NCI-H2029 (cell line): ENCODE results near the gene ACAP3.

Experiments used
- DNase-seq: peaks from one replicate; lab custom pipeline; 2025; lab: John Stamatoyannopoulos, UW

ACAP3 gene

DNA sequence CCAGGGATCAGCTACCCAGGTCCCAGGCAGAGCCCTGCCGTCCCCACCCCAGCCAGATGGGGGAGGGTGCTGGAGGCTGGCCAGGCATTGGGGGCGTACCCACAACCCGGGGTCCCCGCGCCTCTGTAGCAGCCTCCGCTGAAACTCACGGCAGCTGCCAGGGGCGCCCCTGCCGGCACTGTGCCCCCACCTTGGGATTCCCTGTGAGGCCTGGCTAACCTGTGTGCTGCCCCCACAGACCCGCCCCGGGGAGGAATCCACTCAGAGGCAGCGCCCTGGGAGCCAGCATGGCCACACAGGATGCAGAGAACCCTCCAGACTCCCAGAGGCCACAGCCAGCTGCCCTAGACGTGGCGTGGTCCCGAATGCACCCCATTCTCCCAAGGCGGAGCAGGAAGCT is 37.7 kb upstream of the ACAP3 start:
- DNase-seq = no peak

DNA sequence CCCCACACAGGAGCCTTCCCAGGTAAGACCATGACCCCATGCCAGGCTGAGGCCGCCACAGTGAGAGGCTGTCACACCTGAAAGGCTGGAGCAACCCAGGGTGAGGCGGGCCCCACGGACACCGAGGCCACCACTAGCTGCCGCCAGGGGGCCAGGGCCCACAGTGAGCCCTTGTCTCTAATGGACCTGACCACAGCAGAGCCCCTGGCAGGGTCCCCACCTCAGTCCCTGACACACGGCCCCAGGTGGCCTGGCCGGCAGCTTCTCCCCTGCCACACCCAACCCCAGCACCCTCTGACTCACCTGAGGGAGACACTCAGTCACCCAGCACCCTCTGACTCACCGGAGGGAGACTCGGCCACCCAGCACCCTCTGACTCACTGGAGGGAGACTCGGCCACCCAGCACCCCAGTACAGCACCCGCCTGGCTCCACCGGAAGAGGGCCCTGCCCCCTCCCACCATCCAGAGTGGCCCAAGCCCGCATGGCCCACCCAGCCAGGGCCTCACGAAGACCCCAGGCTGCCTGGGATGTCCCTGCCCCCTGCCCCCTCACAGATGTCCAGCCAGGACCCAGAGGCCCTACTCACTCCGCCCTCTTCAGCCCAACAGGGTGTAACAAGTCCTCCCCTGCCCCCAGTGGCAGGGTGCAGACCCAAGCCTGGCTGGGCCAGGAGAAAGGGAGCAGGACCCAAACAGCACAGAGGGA is 37.1 kb upstream of the ACAP3 start:
- DNase-seq = no peak

DNA sequence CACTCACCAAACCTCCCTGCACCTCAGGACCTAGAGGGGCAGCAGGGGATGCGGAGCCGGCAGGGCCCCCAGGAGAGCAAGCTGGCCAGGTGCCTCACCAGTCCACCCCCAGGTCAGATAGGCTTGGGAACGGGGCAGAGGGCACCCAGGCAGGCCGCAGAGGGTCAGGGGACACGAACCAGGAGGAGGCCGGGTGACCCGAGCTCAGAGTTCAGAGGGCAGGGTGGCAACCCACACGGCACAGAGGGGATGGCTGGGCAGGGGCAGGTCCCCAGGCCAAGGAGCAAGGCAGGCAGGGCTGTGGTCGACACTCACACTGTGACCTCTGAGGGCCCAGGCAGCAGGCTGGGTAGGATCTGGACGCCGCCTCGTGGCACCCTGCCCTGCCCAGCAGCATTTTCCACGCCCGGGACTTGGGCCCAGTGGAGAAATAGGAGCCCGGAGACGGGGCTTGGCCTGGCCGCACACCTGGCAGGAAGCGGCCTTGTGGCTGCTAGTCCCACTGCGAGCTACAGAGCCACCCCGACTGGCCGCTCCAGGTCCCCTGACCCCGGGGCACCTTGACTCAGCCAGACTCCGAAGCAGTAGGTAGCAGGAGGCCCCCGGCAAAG is 36.2 kb upstream of the ACAP3 start:
- no peak for DNase-seq

GRCh38 chr1:1342584-1343115 is 34.9 kb upstream of the ACAP3 start:
- no peak for DNase-seq

DNA sequence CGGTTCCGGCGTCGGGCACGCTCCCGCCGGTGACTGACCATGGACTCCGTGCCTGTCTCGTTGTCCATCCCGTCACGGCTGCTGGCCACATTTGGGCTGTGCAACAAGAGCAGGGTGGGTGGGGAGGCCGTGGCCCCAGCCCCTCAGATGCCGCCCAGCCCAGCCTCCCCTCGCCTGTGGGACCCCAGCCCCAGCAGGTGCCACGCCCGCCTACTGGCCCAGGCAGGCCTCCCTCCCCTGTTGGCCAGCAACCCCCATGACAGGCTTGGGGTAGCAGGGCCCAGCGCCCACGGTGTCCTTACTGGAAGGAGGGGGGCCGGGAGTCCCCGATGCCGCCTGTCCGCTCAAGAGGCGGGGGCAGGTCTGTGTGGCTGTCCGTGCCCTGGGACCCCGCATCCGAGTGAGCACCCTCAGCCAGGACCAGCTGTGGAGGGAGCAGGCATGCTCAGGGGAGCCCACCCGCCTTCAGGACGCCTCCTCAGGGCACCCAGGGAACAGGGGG is 34.4 kb upstream of the ACAP3 start:
- DNase-seq = no peak

- DNase-seq = no peak
These were observed 33.9 kb upstream of the ACAP3 start for GRCh38 chr1:1341549-1342021.

GRCh38 chr1:1340791-1341548 is 33.2 kb upstream of the ACAP3 start:
- DNase-seq = no peak

DNA sequence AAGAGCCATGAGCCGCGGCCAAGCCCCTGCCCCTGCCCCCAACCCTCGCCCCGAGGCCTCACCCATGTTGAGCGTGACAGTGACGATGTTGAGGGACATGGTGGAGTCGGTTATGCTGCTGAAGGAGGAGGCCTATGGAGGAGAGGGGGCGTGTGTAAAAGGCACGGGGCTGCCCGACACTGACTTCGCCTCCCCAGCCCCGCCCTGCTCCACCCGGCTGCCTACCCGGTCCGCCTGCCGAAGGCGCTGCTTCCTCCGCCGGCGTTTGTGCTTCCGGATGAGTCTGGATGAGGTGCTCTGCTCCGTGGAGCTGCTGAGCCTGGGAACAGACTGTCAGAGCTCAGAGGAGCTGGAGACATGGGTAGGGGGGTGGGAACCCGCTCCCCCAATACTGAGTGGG is 32.5 kb upstream of the ACAP3 start:
- DNase-seq = no peak

- DNase-seq = no peak
These were observed 30.5 kb upstream of the ACAP3 start for GRCh38 chr1:1338278-1338677.

DNA sequence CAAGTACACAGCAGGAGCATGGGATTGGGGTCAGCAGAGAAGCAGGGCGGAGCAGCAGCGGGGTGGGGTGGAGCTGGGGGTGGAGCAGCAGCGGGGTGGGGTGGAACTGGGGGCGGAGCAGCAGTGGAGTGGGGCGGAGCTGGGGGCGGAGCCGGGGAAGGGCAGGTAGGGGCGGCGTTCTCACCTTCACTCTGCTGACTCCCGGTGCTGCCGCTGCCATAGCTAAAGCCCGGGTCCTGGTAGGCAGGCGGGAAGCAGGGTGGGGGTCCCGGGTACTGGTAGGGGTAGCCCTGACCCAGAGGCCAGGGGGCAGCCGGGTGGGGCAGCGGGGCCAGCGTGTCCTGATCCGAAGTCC is 30.0 kb upstream of the ACAP3 start:
- DNase-seq = no peak

- no peak for DNase-seq
These were observed 29.4 kb upstream of the ACAP3 start for GRCh38 chr1:1336931-1337792.

DNA sequence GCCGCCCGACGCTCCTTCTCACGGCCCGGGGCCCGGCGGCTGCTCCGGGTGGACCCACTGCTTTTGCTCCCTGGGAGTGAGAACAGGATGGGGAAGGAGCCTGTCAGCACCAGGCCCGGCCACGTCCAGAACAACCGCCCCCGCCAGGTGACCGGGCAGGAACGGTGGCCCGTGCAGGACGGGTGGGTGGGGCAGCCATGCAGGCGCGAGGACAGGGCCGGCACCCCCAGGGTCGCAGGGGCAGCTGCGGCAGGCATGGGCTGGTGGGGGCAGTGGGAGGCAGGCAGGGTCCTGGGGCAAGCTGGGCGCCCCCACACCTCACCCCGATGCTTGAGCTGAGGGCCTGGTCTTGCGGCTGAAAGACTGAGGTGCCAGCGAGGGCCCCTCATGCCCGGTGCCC is 28.7 kb upstream of the ACAP3 start:
- no peak for DNase-seq

DNA sequence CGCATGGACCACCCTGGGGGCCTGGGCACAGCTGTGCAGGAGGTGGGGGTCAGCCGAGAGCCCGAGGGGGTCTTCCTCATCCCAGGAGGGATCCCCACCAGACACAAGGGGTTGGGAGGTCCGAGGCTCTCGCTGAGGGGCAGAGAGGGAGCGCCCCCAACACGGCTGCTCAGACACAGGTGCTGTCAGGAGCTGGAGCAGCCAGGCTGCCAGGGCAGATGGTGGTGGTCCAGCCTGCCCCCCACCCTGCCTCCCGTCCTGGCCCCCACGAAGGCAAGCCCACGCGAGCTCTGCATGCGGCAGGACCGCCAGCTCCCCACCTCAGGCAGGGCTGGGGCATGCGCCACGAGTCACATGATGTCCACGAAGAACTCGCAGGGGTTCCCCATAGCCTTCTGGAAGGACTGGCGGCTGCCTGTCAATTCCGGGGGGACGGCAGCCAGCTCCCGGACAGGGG is 28.1 kb upstream of the ACAP3 start:
- DNase-seq = no peak

DNA sequence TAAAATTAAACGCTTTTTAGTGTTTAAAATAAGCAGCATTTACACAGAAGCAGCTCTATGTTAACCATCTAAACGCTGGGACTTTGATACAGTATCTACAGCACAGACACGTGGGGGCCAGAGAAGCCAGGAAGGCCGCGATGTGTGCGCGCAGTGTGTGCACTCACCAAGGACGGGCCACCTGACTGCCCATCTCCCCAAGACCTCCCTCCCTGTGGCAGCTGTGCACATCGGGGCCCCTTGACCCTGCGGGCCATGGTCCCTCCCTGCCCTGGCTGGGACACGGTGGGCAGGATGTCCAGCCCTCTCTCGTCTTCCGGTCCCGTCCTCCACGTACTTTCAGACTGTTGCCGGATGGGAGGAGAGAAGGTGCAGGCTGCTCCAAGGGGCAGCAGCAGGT is 27.6 kb upstream of the ACAP3 start:
- no peak for DNase-seq

DNA sequence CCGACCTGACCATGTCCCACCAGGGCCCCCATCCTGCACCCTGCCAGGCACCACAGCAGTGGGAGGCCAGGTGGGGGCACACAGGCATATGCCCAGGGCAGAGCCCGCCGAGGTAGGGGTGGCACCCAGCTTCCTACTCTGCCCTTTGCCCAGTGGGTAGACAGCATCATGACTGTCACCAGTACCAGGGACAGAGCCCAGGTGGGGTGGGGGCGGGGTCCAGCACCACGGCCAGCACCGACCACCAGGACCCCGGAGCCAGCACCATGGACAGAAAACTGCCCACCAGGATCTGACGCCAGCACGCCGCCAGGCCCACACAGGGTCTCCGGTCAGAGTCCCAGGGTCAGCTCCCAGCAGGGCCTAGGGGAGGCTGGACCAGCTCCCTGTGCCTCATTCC is 27.1 kb upstream of the ACAP3 start:
- DNase-seq = no peak

DNA sequence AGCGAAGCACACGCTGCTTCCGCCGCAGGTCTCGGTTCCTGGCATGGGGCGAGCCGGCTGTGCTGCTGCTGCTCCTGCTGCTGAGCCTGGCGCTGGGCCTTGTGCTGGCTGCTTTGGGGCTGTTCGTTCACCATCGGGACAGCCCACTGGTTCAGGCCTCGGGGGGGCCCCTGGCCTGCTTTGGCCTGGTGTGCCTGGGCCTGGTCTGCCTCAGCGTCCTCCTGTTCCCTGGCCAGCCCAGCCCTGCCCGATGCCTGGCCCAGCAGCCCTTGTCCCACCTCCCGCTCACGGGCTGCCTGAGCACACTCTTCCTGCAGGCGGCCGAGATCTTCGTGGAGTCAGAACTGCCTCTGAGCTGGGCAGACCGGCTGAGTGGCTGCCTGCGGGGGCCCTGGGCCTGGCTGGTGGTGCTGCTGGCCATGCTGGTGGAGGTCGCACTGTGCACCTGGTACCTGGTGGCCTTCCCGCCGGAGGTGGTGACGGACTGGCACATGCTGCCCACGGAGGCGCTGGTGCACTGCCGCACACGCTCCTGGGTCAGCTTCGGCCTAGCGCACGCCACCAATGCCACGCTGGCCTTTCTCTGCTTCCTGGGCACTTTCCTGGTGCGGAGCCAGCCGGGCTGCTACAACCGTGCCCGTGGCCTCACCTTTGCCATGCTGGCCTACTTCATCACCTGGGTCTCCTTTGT is 26.0 kb upstream of the ACAP3 start:
- no peak for DNase-seq

GRCh38 chr1:1332774-1333480 is 25.2 kb upstream of the ACAP3 start:
- DNase-seq = peak; percentile 16

DNA sequence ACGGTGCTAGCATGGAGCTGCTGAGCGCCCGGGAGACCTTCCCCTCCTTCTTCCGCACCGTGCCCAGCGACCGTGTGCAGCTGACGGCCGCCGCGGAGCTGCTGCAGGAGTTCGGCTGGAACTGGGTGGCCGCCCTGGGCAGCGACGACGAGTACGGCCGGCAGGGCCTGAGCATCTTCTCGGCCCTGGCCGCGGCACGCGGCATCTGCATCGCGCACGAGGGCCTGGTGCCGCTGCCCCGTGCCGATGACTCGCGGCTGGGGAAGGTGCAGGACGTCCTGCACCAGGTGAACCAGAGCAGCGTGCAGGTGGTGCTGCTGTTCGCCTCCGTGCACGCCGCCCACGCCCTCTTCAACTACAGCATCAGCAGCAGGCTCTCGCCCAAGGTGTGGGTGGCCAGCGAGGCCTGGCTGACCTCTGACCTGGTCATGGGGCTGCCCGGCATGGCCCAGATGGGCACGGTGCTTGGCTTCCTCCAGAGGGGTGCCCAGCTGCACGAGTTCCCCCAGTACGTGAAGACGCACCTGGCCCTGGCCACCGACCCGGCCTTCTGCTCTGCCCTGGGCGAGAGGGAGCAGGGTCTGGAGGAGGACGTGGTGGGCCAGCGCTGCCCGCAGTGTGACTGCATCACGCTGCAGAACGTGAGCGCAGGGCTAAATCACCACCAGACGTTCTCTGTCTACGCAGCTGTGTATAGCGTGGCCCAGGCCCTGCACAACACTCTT is 24.5 kb upstream of the ACAP3 start:
- no peak for DNase-seq

- DNase-seq = no peak
These were observed 23.6 kb upstream of the ACAP3 start, which contains the start of gene TAS1R3 for GRCh38 chr1:1331068-1331965. TAS1R3 (plus strand) TSS chr1:1331280; CDS start chr1:1331346, 66 bp downstream.
